M059J (cell line): ENCODE data around the gene KIAA0232. TPM values are rescaled to one million over a fixed set of nuclear protein-coding genes. Genes with fewer than 3 reads are reported as not detected.
"Not testable (repeated sequence)": the region's sequence is repeated elsewhere in the genome, so short reads cannot be mapped to it uniquely, and the experiment has no call there.

Experiments used
- DNase-seq: peaks from one replicate; pipeline ENCODE4 v3.0.0-alpha.2; 2012; ENCODE audit warnings: low read depth
- total RNA-seq: library from RNA; depleted of rRNA; stranded (reverse); fragments of >200 nt; shearing (Covaris generic); gene quantifications from 2 replicates; pipeline ENCODE4 v1.2.3, GENCODE V29; 2014

KIAA0232 gene
- total RNA-seq, 1 experiment from 2014 or later, result 18.5 TPM

- no peak for DNase-seq
Measured at GRCh38 chr4:6773616-6774540, 8.6 kb upstream of the KIAA0232 start.

GRCh38 chr4:6775746-6776145, 6.8 kb upstream of the KIAA0232 start:
- DNase-seq, result no peak

GRCh38 chr4:6776920-6777635, 5.4 kb upstream of the KIAA0232 start:
- DNase-seq, result no peak

GRCh38 chr4:6777636-6778281, 4.8 kb upstream of the KIAA0232 start:
- DNase-seq, result no peak

DNA sequence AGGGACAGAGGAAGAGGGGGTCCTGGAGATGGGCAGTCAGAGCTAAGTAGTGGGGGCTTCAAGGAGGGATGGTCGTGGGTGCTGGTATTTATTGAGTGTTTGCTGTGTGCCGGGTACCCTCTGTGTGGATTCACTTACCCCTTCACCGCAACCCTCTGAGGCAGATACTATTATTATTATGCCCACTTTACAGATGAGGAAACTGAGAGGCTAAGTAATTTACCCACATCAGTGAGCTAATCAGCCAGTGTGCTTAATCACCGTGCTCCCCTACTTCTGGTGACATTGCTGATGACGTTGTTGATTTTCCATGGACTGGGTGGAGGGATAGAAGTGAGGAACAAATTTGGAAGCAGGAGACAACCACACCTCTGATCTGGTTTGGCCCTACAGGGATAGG, 4.1 kb upstream of the KIAA0232 start:
- no peak for DNase-seq

DNA sequence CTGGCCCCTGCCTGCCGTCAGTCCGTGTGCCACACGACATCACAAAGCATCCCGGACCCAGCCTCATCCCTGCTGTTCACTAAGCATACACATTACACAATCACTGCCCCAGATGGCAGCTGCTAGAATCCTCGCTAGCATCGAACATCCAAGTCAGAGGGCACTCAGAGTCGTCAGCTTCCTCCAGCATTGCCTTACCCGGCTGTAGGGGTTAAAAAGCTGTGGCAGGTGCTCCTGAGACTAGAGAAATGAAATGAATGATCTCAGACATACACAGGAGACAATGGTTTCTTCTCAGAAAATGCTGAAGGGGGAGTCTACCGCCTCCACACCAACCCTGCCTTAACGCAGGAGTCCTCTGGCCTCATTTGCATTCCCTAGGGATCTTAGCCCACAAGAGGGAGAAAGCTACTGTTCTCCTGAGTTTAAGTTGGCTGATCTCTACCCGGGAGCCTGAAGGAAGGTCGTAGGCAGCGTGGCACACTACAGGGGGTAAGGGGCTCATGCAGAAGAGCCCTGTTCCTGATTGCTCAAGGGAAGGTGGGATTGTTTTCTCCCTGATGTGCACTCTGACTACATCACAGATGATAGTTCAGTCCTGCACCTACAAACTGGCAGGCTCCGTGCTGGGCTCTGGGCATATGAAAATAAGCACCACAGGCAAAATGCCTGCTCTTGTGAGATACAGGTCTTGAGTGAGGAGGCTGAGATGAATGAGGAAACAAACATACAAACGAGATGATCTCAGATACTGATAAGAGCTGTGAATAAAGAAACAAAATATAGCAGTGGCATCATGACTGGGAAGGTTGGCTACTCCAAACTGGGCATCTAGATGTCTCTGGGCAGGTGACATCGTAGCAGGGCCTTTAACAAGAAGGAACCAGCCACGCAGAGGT, 2.6 kb upstream of the KIAA0232 start:
- peak; percentile 16 for DNase-seq

- no peak for DNase-seq
Measured at GRCh38 chr4:6781113-6781512, 1.4 kb upstream of the KIAA0232 start.

DNA sequence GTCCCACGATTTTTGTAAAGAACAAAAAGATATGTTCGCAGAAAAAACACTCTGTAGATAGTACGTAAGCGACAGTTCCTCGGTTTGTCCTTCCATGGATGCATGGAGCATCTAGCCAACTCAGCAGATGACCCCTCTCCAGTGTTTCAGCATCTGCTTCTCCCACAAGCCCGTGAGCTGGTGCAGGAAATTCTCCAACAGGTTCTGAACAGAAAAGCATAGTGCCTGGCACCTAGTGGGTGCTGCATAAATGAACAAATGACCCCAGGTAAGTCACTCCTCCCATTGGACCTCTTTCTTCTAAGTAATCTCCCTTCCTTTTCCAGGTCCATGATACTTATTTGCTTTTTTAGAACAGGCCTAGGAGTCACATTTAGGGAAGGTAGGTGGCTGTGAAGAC, 966 bp upstream of the KIAA0232 start:
- no peak for DNase-seq

GRCh38 chr4:6782846-6783110, 251 bp downstream of the KIAA0232 start:
- DNase-seq, result peak; percentile 25

- DNase-seq, result peak; percentile 82
Measured at GRCh38 chr4:6783111-6783981, 819 bp downstream of the KIAA0232 start.

GRCh38 chr4:6785572-6785925, 3.0 kb downstream of the KIAA0232 start:
- no peak for DNase-seq

- DNase-seq, result no peak
Measured at GRCh38 chr4:6788123-6788522, 5.6 kb downstream of the KIAA0232 start.

- DNase-seq, result not testable (repeated sequence)
Measured at GRCh38 chr4:6791245-6791644, 8.7 kb downstream of the KIAA0232 start.

DNA sequence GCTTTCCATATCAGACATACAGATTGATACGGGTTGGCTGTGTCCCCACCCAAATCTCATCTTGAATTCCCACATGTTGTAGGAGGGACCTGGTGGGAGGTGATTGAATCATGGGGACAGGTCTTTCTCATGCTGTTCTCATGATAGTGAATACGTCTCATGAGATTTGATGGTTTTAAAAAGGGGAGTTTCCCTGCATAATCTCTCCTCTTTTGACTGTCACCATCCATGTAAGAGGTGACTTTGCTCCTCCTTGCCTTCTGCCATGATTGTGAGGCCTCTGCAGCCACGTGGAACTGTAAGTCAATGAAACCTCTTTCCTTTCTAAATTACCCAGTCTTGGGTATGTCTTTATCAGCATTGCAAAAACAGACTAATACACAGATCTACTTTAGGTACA, 9.3 kb downstream of the KIAA0232 start:
- not testable (repeated sequence) for DNase-seq

DNA sequence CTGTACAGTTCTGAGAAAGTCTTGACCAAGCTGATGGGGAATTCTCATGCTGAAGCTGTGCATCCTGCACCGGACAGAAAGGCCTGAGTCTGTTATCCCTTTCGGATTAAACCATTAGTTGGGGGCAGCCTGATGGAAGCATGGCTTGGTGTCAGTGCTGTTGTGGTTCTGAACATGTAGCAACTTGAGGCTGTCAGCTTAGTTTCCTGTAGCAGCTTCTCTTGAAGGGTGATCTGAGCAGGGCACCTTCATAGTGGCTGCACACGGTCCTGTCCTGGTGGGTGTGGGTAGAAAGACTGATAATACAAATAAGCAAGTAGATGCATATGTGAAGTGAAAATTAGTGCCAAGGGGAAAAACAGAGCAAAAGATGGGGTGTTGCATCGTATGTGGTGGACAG, 11.7 kb downstream of the KIAA0232 start:
- no peak for DNase-seq

- DNase-seq, result no peak
Measured at GRCh38 chr4:6795821-6796220, 13.3 kb downstream of the KIAA0232 start.

- not testable (repeated sequence) for DNase-seq
Measured at GRCh38 chr4:6797368-6797767, 14.8 kb downstream of the KIAA0232 start.

GRCh38 chr4:6799091-6799490, 16.6 kb downstream of the KIAA0232 start:
- no peak for DNase-seq

GRCh38 chr4:6802025-6802424, 19.5 kb downstream of the KIAA0232 start:
- no peak for DNase-seq

GRCh38 chr4:6802626-6803025, 20.1 kb downstream of the KIAA0232 start:
- no peak for DNase-seq

DNA sequence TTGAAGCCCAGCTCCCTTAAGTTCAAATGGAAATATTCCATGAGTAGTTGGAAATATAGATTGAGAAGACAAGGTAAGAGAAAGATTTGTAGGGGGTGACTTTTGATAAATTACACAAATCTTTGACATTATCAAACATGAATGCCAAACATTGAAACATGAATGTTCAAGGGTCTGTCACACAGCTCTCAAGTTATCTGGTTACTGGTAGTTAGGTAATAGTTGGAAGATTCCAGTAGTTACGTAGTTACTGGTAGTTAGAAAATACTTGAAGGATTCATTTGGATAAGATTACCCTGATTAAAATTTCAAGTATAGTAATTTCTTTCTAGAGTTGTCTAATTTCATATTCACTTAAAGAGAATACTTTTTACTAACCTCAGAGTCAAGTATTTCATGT, 20.7 kb downstream of the KIAA0232 start:
- no peak for DNase-seq
